Left hindlimb (tissue), 1 donor: ENCODE data around the gene ASPRV1.
"Not testable (repeated sequence)": the region's sequence is repeated elsewhere in the genome, so short reads cannot be mapped to it uniquely, and the experiment has no call there.

Source experiments
- DNase-seq: peaks from one replicate; pipeline ENCODE4 v3.0.0-alpha.2; 2018

Gene ASPRV1

GRCh38 chr2:69959425-69959824, 2.0 kb downstream of the ASPRV1 start:
- no peak for DNase-seq

DNA sequence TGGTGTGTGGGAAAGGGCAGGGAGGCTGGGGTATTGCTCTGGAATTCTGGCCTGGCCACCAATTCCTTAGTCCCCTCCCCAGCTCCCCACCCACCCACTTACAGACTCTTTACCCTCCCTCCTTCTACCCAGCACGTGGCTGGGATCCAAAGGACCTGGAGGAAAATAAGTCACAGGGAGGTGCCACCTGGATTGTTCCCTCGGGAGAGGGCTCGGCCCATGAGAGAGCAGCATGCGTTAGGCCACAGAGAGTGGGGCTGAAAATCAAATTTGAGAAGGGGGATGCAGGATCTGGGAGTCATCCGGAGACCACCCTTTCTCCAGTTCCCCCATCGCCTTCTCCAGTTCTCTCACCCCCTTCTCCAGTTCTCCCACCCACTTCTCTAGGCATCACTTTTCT, 3.0 kb downstream of the ASPRV1 start:
- no peak for DNase-seq

DNA sequence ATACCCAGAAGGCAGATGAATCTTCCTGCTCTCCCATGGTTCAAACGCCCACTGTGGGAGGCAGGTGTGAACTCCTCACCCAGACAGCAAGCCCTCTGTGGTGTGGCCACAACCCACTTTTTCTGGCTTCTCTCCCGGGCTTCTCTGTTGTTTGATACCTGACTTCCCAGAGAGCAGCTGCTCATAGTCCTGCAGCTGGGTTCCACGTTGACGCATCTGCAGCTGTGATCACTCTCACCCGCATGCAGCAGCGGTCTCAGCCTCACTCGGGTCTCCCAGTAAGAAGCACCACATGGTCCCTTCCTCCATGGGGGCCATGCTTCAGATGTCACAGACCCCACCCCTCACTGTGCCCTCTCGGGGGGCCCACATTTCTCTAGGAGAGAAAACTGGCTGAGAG, 3.5 kb downstream of the ASPRV1 start:
- no peak for DNase-seq

GRCh38 chr2:69956475-69956979, 4.9 kb downstream of the ASPRV1 start:
- no peak for DNase-seq

DNA sequence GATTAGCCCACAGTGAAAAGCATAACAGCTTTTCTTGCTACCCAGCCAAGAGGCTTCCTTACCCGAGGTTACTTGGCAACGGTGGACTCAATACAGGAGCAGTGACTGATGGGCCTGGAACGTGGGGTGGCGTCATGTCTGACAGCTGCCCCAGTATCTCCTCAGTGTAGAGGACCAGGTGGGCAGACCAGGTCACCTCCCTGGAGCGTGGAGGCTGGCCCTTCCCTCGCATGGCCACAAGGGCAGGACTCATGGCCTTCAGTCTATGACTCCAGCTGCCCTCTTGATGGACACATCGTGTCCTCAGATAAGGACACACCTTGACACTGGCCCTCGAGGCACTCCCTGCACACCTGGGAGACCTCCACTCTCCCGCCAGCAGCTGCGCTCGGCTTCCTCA, 6.4 kb downstream of the ASPRV1 start:
- no peak for DNase-seq

DNA sequence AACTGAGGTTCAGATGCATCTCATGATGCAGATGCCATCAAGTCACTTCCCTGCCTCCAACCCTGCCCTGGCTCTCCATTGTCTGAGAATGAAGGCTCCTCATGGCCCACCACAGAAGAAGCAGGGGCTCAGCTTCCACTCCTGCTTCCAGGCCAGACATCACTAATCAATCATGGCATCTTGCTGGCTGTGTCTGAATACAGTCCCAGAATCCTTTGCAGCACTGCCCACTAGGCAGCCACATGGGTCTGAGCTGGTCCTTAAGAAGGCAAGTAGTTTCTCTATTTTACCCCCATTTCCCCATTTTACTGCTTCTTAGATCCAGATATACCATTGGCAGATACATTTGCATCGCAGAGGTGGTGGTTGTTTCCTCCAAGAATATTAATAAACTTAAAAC, 7.3 kb downstream of the ASPRV1 start:
- DNase-seq: no peak

GRCh38 chr2:69952336-69953115, 8.9 kb downstream of the ASPRV1 start:
- DNase-seq: no peak

DNA sequence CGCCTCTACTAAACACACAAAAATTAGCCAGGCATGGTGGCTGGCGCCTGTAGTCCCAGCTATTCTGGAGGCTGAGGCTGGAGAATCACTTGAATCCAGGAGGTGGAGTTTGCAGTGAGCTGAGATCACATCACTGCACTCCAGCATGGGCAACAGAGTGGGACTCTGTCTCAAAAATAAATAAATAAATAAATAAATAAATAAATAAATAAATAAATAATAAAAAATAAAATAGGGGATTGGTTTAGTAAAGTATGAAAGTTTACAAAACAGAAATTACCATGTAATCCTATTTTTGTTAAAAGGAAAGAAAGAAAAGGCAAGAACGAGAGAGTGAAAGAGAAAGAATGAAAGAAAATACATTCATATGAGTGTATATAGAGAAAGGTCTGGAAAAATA, 10.8 kb downstream of the ASPRV1 start:
- not testable (repeated sequence) for DNase-seq

- DNase-seq: no peak
Measured at GRCh38 chr2:69950241-69950640, 11.2 kb downstream of the ASPRV1 start.

DNA sequence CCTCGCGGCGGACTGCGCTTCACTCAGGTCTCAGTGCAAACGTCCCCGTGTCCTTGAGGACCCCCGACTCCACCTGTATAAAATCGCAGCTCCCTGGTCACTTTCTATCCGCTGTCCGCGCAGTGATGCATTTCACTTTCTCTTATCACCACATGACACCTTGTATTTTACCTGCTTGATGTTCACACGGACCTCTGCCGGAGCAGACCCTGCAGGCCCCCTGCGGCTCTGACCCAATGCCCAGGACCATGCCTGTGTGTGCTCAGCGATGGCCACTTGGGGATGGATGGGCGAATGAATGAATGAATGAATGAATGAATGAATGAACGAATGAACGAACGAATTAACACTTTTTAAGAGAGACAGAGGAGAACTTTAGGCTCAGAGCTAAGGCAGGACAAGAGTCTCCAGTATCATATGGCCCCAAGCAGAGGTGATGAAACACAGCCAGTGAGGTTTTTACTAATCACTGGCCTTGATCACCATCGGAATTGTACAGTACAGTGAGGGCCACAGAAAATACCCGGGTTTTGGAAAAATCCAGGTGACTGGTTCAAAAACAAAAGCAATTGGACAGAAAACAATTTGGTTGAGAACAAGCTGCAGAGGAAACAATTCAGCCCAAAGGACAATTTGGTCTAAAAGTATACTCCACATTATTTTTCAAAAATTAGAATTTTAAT, 12.3 kb downstream of the ASPRV1 start:
- DNase-seq: no peak

DNA sequence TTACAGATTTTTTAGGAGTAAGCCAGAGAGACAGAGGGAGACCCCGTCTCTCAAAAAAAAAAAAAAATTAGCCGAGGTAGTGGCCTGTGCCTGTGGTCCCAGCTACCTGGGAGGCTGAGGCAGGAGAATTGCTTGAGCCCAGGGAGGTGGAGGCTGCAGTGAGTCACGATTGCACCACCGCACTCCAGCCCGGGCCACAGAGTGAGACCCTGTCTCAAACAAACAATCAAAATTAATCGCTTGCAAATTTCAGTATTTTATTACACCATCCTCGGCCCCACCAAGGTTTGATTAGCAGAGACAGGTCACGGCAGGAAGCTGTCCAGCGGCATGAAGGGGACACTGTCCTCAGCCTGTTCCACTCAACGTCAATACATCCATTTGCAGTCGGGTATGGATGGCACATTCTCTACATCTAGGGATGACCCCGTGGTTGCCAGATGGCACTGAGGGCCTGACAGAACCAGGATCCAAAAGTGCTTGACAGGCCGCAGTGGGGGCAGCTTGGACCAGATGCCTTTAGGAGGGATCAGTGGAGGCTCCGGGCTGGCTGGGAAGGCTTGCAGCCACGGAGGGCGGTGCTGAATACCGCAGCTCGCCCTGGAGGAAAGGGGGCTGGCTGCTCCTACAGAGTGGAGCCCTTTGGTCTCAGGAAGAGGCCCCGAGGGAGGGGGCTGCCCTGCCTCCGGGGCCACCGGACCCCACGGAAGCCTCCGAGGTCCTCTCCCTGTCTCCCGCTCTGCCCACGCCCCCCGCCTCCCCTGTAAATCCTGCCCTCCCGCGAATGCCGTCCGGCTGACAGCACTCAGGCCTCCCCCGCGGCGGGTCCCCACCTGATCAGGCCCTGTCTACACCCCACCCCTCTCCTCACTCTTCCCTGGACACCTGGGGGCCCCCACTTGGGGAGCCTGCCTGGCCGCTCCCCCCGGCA, 13.1 kb downstream of the ASPRV1 start:
- DNase-seq: no peak

DNA sequence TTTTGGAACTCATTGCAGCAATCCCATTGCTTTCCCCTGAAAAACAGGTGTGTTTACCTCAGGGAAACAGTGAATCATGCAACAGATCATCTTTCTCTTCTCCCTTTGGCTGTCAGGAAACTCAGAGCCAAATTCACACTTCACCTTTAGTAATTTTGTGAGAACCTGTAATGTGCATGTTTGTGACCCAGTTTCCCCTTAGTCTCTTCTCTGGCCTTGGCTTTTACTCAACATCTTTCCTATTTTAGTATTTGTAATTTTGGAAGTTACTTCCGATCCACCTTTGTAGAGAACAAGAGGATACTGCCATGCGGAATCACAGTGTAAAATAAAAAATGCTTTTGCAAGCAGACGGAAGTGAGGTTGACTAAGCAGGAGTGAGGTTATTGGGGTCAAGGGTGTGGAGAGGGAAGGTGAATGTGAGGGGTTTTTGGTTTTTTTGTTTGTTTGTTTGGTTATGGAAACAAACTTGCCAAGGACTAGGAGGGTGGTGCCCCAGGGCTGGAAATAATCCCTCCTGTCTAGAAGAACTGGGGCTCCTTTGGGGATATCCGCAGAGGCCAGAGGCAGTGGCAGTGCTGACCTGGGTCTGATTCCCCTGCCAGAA, 14.0 kb downstream of the ASPRV1 start:
- DNase-seq: no peak

DNA sequence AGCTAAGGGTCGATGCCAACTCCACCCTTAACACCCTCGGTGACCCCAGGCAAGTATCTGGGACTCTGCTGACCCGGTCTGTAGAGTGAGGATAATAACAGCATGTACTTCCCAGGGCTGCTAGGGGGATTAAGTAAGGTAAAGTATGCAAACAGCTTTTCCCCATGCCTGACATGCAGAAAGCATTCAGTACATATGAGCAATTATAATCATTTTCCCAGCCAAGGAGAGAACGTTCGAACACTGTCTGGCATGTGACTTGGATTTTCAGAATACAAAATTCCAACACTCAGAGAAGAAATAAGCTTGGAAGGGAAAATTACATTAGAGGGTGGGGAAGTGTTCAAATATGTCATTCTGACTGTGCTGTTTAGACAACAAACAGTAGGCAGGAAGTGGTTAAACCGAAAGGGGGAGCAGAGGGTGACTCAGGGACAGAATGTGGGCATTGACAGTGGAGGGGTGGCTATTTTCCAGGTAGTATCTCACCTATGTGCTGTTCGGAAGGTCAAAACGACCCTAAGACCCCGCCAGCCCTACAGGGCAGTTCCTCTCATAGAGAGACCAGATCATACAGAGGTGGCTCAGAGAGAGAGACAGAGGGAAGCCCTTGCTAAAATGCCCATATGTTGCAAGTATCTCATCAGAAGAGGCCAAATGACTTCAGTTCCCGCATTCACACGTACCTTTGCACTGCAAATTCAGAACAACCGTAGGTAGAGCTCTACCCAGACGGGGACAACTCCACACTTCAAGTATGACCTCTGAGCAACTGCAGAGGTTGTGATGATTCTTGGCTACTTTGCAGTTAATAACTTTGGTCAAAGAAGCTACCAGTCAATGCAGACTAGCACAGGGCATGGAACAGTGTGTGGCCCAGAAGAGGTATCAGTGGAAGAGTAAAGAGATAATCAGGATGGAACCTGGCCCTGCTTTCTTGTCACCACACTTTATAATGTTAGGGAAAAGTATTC, 14.8 kb downstream of the ASPRV1 start:
- DNase-seq: no peak

DNA sequence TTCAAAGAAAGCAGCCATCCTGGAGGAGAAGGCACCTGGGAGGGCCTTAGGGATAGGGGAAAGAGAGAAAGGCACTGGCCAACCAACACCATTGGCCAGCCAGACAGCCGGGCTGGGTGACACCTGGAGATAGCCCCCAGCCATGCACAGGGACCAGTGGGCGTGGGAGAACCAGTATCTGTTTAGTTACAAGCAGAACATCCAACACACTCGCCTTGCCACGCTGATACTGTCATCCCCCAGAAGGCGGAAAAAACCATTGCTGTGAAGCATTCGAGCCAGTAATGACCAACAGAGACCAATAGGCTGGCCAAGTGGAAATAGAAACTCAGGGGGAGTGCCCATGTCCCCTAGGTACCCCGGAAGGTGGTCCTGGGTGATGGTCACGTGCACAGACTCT, 15.5 kb downstream of the ASPRV1 start:
- DNase-seq: no peak

DNA sequence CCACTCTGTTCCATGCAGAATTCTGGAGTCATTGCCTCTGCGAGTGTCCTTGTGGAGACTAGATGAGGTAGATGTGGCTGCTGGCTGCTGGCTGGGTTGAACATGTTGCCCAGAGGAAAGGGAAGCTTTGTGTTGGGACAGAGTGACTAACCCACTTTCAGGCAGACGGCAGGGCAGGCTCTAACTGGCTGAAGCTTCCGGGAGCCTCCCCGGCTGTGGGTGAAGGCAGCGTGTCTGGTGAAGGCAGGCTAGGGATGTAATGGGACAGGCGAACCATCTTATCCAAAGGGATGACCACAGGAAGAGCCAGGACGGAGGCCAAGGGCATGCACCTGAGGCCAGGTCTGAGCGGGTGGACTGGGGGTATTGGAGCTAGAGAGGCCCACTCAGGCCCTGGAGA, 16.0 kb downstream of the ASPRV1 start:
- no peak for DNase-seq

DNA sequence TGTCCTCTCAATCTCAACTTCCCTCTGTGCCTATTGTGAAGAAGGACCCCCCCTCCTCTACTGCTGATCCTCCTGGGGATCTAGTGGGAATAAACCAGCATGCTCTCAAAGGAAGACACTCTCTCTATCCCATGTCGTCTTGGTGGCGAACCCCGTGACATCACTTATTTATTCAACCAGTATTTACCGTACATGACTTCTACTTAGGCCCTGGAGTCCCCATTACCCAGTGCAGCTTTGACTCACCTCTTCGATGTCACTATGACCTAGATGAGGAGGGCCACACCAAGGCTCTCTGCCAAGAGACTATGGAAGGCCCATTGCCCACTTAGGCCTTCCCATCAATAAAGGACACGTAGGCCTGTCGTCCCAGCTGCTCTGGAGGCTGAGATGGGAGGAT, 16.7 kb downstream of the ASPRV1 start:
- DNase-seq: no peak

- no peak for DNase-seq
Measured at GRCh38 chr2:69943843-69944525, 17.4 kb downstream of the ASPRV1 start.

DNA sequence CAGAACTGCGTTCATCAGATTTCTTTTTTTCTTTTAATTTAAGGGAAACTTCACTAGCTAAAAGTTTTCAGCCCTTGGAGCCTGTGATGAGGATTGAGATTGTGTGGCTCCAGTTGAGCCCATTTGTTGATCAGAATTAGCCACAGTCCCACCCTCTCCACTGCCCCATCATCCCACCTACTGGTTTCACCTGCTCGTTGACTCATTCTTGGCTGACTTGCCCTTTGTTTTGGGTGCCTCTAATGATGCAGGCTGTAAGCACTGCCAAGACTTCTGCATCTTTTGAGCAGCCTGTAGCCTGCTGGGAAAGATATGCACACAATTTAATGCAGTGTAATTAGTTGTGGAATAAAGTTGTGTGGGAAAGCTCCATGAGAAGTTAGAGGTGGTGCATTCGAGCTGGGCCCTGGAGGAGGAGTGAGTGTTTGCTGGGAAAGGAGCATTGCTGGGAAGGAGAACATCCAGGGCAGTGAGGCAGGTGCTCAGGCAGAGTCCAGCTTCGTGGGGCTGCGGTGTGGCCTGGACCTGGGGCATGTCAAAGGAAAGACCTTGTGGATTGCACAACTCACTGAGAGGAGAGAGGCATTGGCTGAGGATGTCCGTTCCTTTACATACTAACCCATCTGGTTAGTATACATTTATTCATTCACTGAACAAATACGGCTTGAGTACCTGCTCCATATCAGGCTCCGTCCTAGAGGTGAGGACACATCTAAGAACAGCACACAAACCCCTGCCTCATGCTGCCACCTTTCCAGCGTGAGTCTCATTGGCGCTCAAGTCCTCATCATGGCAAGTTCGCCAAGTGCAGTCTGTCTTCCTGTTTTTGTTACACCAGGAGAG, 18.2 kb downstream of the ASPRV1 start:
- DNase-seq: no peak

DNA sequence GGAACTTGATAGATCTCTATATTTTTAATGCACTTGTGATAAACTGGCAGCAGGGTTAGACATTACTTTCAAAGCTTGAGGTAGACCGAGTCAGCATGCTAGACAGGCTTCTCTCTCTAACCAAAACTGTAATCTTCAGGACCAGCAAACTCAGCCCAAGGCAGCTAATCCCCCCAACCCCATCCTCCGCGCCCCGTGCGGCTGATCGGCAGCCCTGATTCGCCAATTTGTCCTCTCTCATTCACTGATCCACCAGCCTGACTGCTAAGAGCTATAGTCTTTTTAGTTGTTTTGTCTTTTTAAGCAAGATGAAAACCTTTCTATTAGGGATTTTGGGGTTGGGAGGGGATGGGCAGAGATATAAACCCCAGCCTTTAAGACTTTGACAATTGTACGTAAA, 20.7 kb downstream of the ASPRV1 start:
- DNase-seq: no peak

- no peak for DNase-seq
Measured at GRCh38 chr2:69939722-69940121, 21.7 kb downstream of the ASPRV1 start.
